ENCODE results near the gene JAKMIP1.

DNA sequence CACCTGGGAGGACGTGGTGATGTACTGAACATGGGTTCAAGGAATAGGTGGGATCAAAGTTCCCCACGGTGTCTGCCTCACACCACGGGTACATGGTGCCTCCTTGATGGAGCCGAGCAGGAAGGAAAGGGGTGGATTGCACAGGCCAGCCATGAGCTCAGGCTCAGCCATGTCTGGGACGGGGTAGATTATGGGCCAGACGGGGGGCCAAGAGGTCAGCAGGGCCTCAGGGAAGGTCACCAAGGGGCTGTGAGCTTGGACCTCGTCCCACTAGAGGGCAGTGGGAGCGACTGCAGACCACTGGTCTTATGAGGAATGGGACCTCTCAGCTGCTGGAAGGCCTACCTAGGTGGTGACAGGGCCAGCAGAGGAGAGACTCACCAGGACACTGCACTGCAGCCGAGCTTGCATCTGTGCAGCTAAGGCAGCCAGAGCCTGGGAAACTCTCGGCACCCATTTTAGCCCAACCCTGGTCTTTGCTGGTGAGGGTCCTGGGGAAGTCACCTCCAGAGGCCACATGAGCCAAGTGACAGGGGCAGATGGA is 38.4 kb downstream of the JAKMIP1 start:
- TF ChIP-seq POLR2A (IDR thresholded peaks at IDR 0.05; ENCODE audit: insufficient read depth in 1 of 2, low read depth in 2 of 2, low read length in 2 of 2) (no peak), PREB (CRISPR knock-in tag; IDR thresholded peaks at IDR 0.05) (no peak), NFYB (CRISPR knock-in tag; IDR thresholded peaks at IDR 0.05) (no peak), ZNF605 (CRISPR knock-in tag; IDR thresholded peaks at IDR 0.05) (no peak), ARHGAP35 (CRISPR knock-in tag; IDR thresholded peaks at IDR 0.05; ENCODE audit: borderline replicate concordance) (no peak), ZFP36 (IDR thresholded peaks at IDR 0.05; ENCODE audit: borderline replicate concordance, low read depth, low read length, partially characterized antibody) (no peak), ZSCAN29 (CRISPR knock-in tag; conservative IDR thresholded peaks at IDR 0.05) (no peak), ZNF205 (CRISPR knock-in tag; IDR thresholded peaks at IDR 0.05) (no peak), RXRA (CRISPR knock-in tag; IDR thresholded peaks at IDR 0.05) (no peak)
